HepG2 (cell line): ENCODE data around the gene C1S. TPM values are rescaled to one million over a fixed set of nuclear protein-coding genes. Genes with fewer than 3 reads are reported as not detected.

Experiments used
- AGO1 ChIP-seq: fragments of 200-400 bp; formaldehyde crosslinking; IDR thresholded peaks from 2 replicates; pipeline ENCODE4 v1.6.1; 2017; ENCODE audit warnings: mild to moderate bottlenecking, low read depth, low read length, moderate library complexity; ENCODE audit not compliant: poor library complexity, severe bottlenecking
- DNMT1 ChIP-seq: sonication (generic); formaldehyde crosslinking; IDR thresholded peaks from 2 replicates; pipeline ENCODE4 v1.5.1; 2020; ENCODE audit warnings: mild to moderate bottlenecking, missing genetic modification reagents
- FIP1L1 ChIP-seq: fragments of 200-400 bp; formaldehyde crosslinking; IDR thresholded peaks from 2 replicates; pipeline ENCODE4 v1.6.1; 2018; ENCODE audit warnings: low read depth, mild to moderate bottlenecking, low read length, moderate library complexity, borderline replicate concordance; ENCODE audit not compliant: insufficient read depth
- HOXA3 ChIP-seq: sonication (generic); formaldehyde crosslinking; IDR thresholded peaks from 2 replicates; pipeline ENCODE4 v1.5.0; 2020; ENCODE audit warnings: missing genetic modification reagents
- IRX3 ChIP-seq: sonication (generic); formaldehyde crosslinking; IDR thresholded peaks from 2 replicates; pipeline ENCODE4 v1.8.1; 2023; ENCODE audit warnings: mild to moderate bottlenecking, low read depth, missing genetic modification reagents, borderline replicate concordance
- MAFK ChIP-seq, 2 experiments: IDR thresholded peaks in 1 of 2; conservative IDR thresholded peaks in 1 of 2; 2 replicates each; pipeline ENCODE4 v1.6.1; 2011; ENCODE audit warnings: improper control_type of control experiment in 2 of 2, low read length in 2 of 2
- MAZ ChIP-seq, 2 experiments: sonication (generic) in 1 of 2; formaldehyde crosslinking in 1 of 2; IDR thresholded peaks; 2 replicates each; pipeline versions ENCODE4 v1.5.0 to v1.6.1; 2012 to 2020; ENCODE audit warnings: low read depth in 2 of 2, mild to moderate bottlenecking in 2 of 2, borderline replicate concordance in 1 of 2, improper control_type of control experiment in 1 of 2, low read length in 1 of 2, missing genetic modification reagents in 1 of 2, moderate library complexity in 1 of 2
- MTA3 ChIP-seq: sonication (generic); formaldehyde crosslinking; IDR thresholded peaks from 2 replicates; pipeline ENCODE4 v1.4.0; 2020; ENCODE audit warnings: missing genetic modification reagents
- PHB2 ChIP-seq: fragments of 450-650 bp; IDR thresholded peaks from 2 replicates; pipeline ENCODE4 v1.6.1; 2018; ENCODE audit not compliant: partially characterized antibody
- RAD21 ChIP-seq: fragments of 450-650 bp; formaldehyde crosslinking; IDR thresholded peaks from 2 replicates; pipeline ENCODE4 v1.5.0; 2020; ENCODE audit warnings: mild to moderate bottlenecking
- RNF219 ChIP-seq: sonication (generic); formaldehyde crosslinking; IDR thresholded peaks from 2 replicates; pipeline ENCODE4 v1.5.0; 2020; ENCODE audit warnings: mild to moderate bottlenecking, missing genetic modification reagents
- SALL2 ChIP-seq: sonication (generic); formaldehyde crosslinking; IDR thresholded peaks from 2 replicates; pipeline ENCODE4 v1.8.1; 2023; ENCODE audit warnings: mild to moderate bottlenecking, missing genetic modification reagents, inconsistent platforms
- THAP8 ChIP-seq: sonication (generic); formaldehyde crosslinking; IDR thresholded peaks from 2 replicates; pipeline ENCODE4 v1.5.1; 2020; ENCODE audit warnings: missing genetic modification reagents, mild to moderate bottlenecking, borderline replicate concordance
- USF2 ChIP-seq, 2 experiments: sonication (generic) in 1 of 2; formaldehyde crosslinking in 1 of 2; IDR thresholded peaks; 2 replicates each; pipeline versions ENCODE4 v1.5.1 to v1.6.1; 2011 to 2020; ENCODE audit warnings: borderline replicate concordance in 1 of 2, low read depth in 1 of 2, low read length in 1 of 2, mild to moderate bottlenecking in 1 of 2, missing genetic modification reagents in 1 of 2, moderate library complexity in 1 of 2
- ZNF451 ChIP-seq: sonication (generic); formaldehyde crosslinking; IDR thresholded peaks from 2 replicates; pipeline ENCODE4 v1.5.0; 2020; ENCODE audit warnings: mild to moderate bottlenecking, missing genetic modification reagents
- ZNF562 ChIP-seq: sonication (generic); formaldehyde crosslinking; IDR thresholded peaks from 2 replicates; pipeline ENCODE4 v1.8.0; 2022; ENCODE audit warnings: missing genetic modification reagents, borderline replicate concordance
- ZNF619 ChIP-seq: sonication (generic); formaldehyde crosslinking; IDR thresholded peaks from 2 replicates; pipeline ENCODE4 v1.4.0; 2020; ENCODE audit warnings: mild to moderate bottlenecking, missing genetic modification reagents
- ZNF891 ChIP-seq: sonication (generic); formaldehyde crosslinking; IDR thresholded peaks from 2 replicates; pipeline ENCODE4 v1.5.0; 2020; ENCODE audit warnings: mild to moderate bottlenecking, missing genetic modification reagents
- polyA plus RNA-seq, 8 experiments: library from polyadenylated mRNA; depleted of rRNA in 3 of 8; stranded (reverse) in 7 of 8; unstranded in 1 of 8; fragments of >200 nt; fragmentation: Illumina TruSeq in 4 of 8; extraction: Trizol in 4 of 8; gene quantifications; 2 replicates each; pipeline versions ENCODE4 v1.2.1 to v1.2.3, GENCODE V29; 2011 to 2016; ENCODE audit warnings: low read depth in 4 of 8, missing spikeins in 1 of 8, mixed read lengths in 1 of 8; ENCODE audit not compliant: insufficient read depth in 1 of 8
- total RNA-seq, 5 experiments: library from RNA; depleted of rRNA; stranded (reverse); fragments of >200 nt; fragmentation: Illumina TruSeq; extraction: Trizol; gene quantifications; 2 replicates each; pipeline ENCODE4 v1.2.3, GENCODE V29; 2016; ENCODE audit warnings: low read depth in 1 of 5
- TF ChIP-seq, protein P1 (sequence below), 2 experiments: sonication (generic) in 1 of 2; formaldehyde crosslinking in 1 of 2; IDR thresholded peaks; 2 replicates each; pipeline versions ENCODE4 v1.4.0 to v1.6.1; 2018 to 2020; ENCODE audit warnings: missing genetic modification reagents in 2 of 2, borderline replicate concordance in 1 of 2, low read depth in 1 of 2, mild to moderate bottlenecking in 1 of 2, missing biosample characterization in 1 of 2
- TF ChIP-seq, protein P2 (sequence below): sonication (generic); formaldehyde crosslinking; IDR thresholded peaks from 2 replicates; pipeline ENCODE4 v1.4.0; 2020; ENCODE audit warnings: mild to moderate bottlenecking, missing genetic modification reagents

Gene C1S
- total and polyA plus RNA-seq, 2 of the 13 experiments (the other 11 are each of a cell fraction or from before 2014, with no cell fraction given): 14.5 to 18.2 TPM

GRCh38 chr12:7092229-7092985, 31.9 kb downstream of the C1S start, which contains the start of gene C1R (continued):
- TF ChIP-seq ZNF891 (CRISPR knock-in tag): no peak
- TF ChIP-seq ZNF562 (CRISPR knock-in tag): no peak
- TF ChIP-seq ZNF451 (CRISPR knock-in tag): no peak
- TF ChIP-seq, protein P1, sequence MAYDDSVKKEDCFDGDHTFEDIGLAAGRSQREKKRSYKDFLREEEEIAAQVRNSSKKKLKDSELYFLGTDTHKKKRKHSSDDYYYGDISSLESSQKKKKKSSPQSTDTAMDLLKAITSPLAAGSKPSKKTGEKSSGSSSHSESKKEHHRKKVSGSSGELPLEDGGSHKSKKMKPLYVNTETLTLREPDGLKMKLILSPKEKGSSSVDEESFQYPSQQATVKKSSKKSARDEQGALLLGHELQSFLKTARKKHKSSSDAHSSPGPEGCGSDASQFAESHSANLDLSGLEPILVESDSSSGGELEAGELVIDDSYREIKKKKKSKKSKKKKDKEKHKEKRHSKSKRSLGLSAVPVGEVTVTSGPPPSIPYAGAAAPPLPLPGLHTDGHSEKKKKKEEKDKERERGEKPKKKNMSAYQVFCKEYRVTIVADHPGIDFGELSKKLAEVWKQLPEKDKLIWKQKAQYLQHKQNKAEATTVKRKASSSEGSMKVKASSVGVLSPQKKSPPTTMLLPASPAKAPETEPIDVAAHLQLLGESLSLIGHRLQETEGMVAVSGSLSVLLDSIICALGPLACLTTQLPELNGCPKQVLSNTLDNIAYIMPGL (CRISPR knock-in tag; IDR thresholded peaks at IDR 0.05; ENCODE audit: borderline replicate concordance in 1 of 2, low read depth in 1 of 2): peak in 1 of 2 experiments; percentile 33; a peak in 1 of 4 replicates
- peak; percentile 68 for TF ChIP-seq RAD21 (CRISPR knock-in tag)
- TF ChIP-seq, protein P2, sequence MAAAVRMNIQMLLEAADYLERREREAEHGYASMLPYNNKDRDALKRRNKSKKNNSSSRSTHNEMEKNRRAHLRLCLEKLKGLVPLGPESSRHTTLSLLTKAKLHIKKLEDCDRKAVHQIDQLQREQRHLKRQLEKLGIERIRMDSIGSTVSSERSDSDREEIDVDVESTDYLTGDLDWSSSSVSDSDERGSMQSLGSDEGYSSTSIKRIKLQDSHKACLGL (CRISPR knock-in tag): no peak
- peak; percentile 5 for TF ChIP-seq AGO1
- TF ChIP-seq THAP8 (CRISPR knock-in tag): no peak
- no peak for TF ChIP-seq SALL2 (CRISPR knock-in tag)
- no peak for TF ChIP-seq IRX3 (CRISPR knock-in tag)
- TF ChIP-seq MAFK (conservative IDR thresholded peaks at IDR 0.05 in 1 of 2, IDR thresholded peaks at IDR 0.05 in 1 of 2; ENCODE audit: low read length in 2 of 2): no peak
- no peak for TF ChIP-seq DNMT1
- TF ChIP-seq RNF219 (CRISPR knock-in tag): no peak
- TF ChIP-seq HOXA3: no peak
- TF ChIP-seq PHB2: no peak
- TF ChIP-seq USF2 (IDR thresholded peaks at IDR 0.05; ENCODE audit: low read depth, low read length): no peak
- no peak for TF ChIP-seq USF2 (CRISPR knock-in tag; IDR thresholded peaks at IDR 0.05; ENCODE audit: borderline replicate concordance)
- no peak for TF ChIP-seq ZNF619 (CRISPR knock-in tag)
- TF ChIP-seq FIP1L1: no peak
- no peak for TF ChIP-seq MAZ (IDR thresholded peaks at IDR 0.05; ENCODE audit: borderline replicate concordance, low read depth, low read length)
- TF ChIP-seq MAZ (CRISPR knock-in tag; IDR thresholded peaks at IDR 0.05; ENCODE audit: low read depth): no peak
- no peak for TF ChIP-seq MTA3 (CRISPR knock-in tag)
